ENCODE results near the gene IGFBP3.

DNA sequence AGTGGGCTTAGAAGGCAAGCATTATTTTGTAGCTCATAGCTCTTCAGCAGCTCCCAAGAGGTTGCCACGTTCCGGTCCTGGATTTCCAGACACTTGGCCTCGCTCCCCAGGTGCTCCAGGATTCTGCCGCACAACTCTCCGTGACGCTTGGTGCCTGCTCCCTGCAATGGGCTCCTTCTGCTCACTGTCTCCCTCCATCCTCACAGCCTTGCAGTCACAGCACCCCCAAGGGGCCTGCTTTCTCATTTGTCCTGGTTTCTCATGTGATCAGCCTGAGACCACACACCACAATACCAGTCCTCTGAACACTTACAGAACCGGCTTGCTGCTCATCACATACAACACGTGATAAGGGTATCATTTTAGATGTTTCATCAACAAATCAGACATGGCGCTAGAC is 9.8 kb downstream of the IGFBP3 start:
- TF ChIP-seq CTCF (IDR thresholded peaks at IDR 0.05) (no peak), POLR2A (IDR thresholded peaks at IDR 0.05) (no peak)
